Activated CD8-positive, alpha-beta T cell treated with anti-CD3 and anti-CD28 coated beads, Interleukin-2, amount 10 ng/mL, durations not matched to agents 7 days and 5 days (primary cell): ENCODE data around the gene FBXW12. TPM values are rescaled to one million over a fixed set of nuclear protein-coding genes. Genes with fewer than 3 reads are reported as not detected.

Experiments used
- ATAC-seq: fragments of 150-1000 bp; cut with Tn5 transposase; one replicate; pipeline ENCODE4 v1.10.0; 2021; ENCODE audit warnings: moderate library complexity
- CTCF ChIA-PET: fragments of 350-600 bp; sonication (Branson Sonifier 250); formaldehyde crosslinking; loops from one replicate; lab custom pipeline; 2021; ENCODE audit warnings: antibody characterized with exemption; lab: Charles Lee
- POLR2A ChIA-PET: fragments of 350-600 bp; sonication (Branson Sonifier 250); formaldehyde crosslinking; loops from one replicate; lab custom pipeline; 2021; ENCODE audit warnings: antibody characterized with exemption; lab: Charles Lee
- DNase-seq: peaks from one replicate; pipeline ENCODE4 v3.0.0-alpha.2; 2020
- H3K27ac Mint-ChIP-seq: one replicate; pipeline ENCODE4 v1.8.0; 2021; ENCODE audit warnings: mild to moderate bottlenecking, mixed read lengths
- H3K27me3 Mint-ChIP-seq: one replicate; pipeline ENCODE4 v1.8.0; 2021; ENCODE audit warnings: low read depth, mixed read lengths
- H3K36me3 Mint-ChIP-seq: one replicate; pipeline ENCODE4 v1.8.0; 2021; ENCODE audit warnings: low read depth, mixed read lengths
- H3K4me1 Mint-ChIP-seq: one replicate; pipeline ENCODE4 v1.8.0; 2021; ENCODE audit warnings: low read depth, mixed read lengths
- H3K4me3 Mint-ChIP-seq: one replicate; pipeline ENCODE4 v1.8.0; 2021; ENCODE audit warnings: mild to moderate bottlenecking, mixed read lengths
- H3K9me3 Mint-ChIP-seq: one replicate; pipeline ENCODE4 v1.8.0; 2022; ENCODE audit warnings: mixed read lengths; ENCODE audit not compliant: insufficient read depth
- total RNA-seq, 2 experiments: library from RNA; stranded (reverse); gene quantifications; one replicate each; pipeline ENCODE4 v1.2.3, GENCODE V29; 2021

FBXW12 gene
- total RNA-seq, 2 experiments from 2014 or later = not detected

DNA sequence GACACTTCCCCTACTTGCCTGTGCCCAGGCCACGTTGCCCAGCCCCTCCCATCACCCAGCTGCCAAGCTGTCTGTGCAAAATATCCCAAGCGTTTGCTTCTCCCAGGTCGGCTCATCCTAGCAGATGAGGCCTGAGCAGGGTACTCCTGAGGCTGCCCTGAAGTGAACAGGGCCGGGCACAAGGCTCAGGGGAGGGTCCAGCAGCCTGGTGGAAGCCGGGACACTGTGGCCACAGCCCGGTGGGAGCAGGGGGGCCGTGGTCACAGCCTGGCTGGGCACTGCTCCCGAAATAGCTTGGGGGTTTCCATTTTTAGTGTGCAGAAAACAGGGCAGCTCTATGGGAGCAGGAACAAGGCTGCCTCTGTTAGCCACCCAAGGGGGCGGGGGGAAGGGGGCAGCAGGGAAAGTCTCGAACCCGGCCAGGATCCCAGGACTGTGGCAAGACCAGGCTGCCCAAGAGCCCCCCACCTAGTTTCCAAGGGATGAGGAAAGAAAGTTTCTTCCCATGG lies 54.4 kb downstream of the FBXW12 start:
- H3K4me3 Mint-ChIP-seq = no peak overlapping the region
- peaks cover 2% of the 10 kb centered on the region for H3K36me3 Mint-ChIP-seq
- no peak overlapping the region for H3K27ac Mint-ChIP-seq
- CTCF ChIA-PET = interaction anchor here (1.6 to 6.0 kb wide), 2 partner anchors 10 to 26 kb away, joined by 6 to 59 read pairs; no protein-coding TSS in a partner anchor
- no peak for ATAC-seq
- POLR2A ChIA-PET = interaction anchor here (1.3 kb wide), 1 partner anchor 13 kb away, joined by 3 read pairs; the partner anchor contains the start of gene CCDC51
- no peaks in the 10 kb centered on the region for H3K9me3 Mint-ChIP-seq
- H3K27me3 Mint-ChIP-seq = peaks cover 18% of the 10 kb centered on the region
- peaks cover 17% of the 10 kb centered on the region for H3K4me1 Mint-ChIP-seq
- no peak for DNase-seq

DNA sequence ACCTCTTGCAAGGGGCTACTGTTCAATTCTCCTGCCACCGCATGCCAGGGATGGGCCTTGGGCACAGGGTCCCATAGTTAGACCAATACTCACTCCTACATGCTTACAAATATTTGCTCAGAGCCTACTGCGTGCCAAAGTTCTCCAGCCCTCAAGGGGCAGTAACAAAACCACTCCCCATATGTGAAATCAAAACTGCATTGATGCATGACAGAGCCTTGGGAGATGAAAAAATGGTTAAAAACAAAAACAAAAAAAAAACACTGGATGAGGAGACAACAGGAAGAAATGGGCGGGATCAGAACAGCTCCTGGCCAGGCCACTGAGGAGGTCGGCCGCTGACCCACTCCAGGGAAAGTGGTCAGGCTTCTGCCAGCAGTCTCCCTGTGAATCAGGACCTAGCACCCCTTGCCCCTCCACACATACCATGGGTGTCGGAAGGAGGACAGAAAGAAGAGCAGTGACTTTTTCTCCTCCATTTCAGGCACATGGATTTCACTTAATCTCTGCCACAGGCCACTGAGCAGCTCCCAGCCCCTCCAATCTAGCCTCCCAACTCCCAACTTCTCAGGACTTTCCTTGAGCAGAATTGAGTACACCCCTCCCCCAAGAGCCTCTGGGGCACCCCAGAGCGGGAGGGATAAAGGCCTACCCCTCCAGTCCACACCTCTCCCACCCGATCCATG lies 55.1 kb downstream of the FBXW12 start:
- H3K36me3 Mint-ChIP-seq = peaks cover 7% of the 10 kb centered on the region
- H3K27ac Mint-ChIP-seq = peak overlapping the region; percentile 6
- peaks cover 13% of the 10 kb centered on the region for H3K4me1 Mint-ChIP-seq
- H3K9me3 Mint-ChIP-seq = no peaks in the 10 kb centered on the region
- no peak for ATAC-seq
- H3K27me3 Mint-ChIP-seq = peaks cover 18% of the 10 kb centered on the region
- CTCF ChIA-PET = interaction anchor here (1.6 to 6.0 kb wide), 2 partner anchors 9 to 27 kb away, joined by 6 to 59 read pairs; no protein-coding TSS in a partner anchor
- POLR2A ChIA-PET = interaction anchor here (1.3 kb wide), 1 partner anchor 12 kb away, joined by 3 read pairs; the partner anchor contains the start of gene CCDC51
- no peak for DNase-seq
- H3K4me3 Mint-ChIP-seq = no peak overlapping the region

DNA sequence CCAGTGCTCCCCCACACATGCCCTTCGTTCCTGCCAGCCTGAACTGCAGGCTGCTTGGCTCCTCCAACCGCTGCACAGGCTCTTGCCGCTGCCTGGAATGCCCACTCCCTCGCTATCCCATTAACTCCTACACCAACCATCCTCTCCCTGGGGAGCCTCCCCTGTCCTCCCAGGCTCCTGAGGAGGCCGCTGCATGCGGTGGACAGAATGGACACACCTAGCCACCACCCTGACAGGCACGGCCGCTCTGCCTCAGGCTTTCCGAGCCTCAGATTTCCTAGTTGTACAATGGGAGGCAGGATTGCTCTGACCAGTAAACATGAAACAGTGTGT lies 55.6 kb downstream of the FBXW12 start:
- ATAC-seq (no peak), DNase-seq (no peak)
- Mint-ChIP-seq H3K9me3 (no peaks in the 10 kb centered on the region), H3K36me3 (peaks cover 7% of the 10 kb centered on the region), H3K4me3 (no peak overlapping the region), H3K4me1 (peaks cover 13% of the 10 kb centered on the region), H3K27ac (no peak overlapping the region), H3K27me3 (peaks cover 18% of the 10 kb centered on the region)
- CTCF ChIA-PET = interaction anchor here (6.0 kb wide), 1 partner anchor 9 kb away, joined by 59 read pairs; no protein-coding TSS in a partner anchor
- POLR2A ChIA-PET = interaction anchor here (1.3 kb wide), 1 partner anchor 12 kb away, joined by 3 read pairs; the partner anchor contains the start of gene CCDC51

DNA sequence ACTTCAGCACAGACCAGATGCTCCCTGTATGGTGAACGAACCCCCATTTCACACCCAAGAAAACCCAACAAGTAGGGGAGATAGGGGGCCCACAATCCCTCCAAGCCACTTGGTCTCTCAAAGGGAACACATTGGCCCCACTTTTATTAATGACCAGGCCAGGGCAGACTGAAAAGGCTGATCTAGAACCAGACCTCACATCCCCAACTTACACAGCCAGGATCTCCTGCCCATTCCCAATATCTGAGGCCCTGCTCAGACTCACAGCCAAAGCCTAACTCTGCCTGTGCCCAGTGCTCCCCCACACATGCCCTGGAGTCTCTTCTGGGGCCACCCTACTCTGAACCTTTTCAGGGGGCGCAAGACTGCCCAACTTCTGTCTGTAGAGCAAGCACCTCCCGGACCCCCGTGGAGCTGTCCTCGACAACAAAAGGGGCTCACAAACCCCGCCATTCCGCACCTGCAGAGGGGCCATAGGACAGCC lies 56.1 kb downstream of the FBXW12 start:
- peaks cover 7% of the 10 kb centered on the region for H3K36me3 Mint-ChIP-seq
- DNase-seq = no peak
- no peak for ATAC-seq
- no peak overlapping the region for H3K27ac Mint-ChIP-seq
- H3K27me3 Mint-ChIP-seq = peaks cover 18% of the 10 kb centered on the region
- H3K4me1 Mint-ChIP-seq = peaks cover 13% of the 10 kb centered on the region
- H3K4me3 Mint-ChIP-seq = peak overlapping the region; percentile 7
- ChIA-PET CTCF (interaction anchor here (6.0 kb wide), 1 partner anchor 8 kb away, joined by 59 read pairs; no protein-coding TSS in a partner anchor), POLR2A (interaction anchor here (1.0 to 1.3 kb wide), 2 partner anchors 11 to 16 kb away, joined by 3 read pairs; partner anchors contain the start of gene CCDC51)
- no peaks in the 10 kb centered on the region for H3K9me3 Mint-ChIP-seq

DNA sequence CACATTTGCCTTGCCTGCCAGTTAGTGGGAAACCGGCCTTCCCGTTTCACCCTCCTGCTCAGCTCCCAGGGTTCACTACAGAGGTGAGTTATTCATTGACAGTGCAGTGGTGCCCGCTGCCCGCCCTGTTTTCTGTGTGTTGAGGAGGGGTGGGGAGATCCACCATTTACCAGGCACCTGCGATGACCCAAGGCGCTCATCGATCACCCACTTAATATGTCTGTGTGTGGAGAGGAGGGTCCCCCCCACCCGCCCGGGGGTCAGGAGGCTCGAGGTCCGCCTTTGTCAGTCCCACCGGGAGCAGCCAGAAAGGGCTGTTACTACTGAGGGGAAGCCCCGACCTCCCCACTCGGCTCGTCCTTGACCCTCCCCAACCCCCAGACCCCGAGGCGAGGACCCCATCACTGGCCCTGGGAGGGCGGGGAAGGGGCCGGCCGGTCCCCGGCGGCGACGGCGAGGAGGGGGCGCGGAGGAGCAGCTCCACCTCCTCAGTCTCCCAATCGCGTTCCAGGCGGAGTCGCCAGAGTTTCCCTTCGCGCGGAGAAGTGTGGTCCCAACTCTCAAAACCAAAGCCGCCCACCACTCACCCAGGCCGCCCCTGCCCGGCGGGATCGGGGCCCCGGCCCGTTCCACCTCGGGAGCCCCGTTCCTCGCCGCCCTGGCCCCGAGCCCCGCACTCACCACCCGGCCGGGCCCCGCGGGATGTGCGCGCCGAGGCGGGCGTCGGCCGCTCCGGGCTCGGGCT lies 56.7 kb downstream of the FBXW12 start:
- H3K27ac Mint-ChIP-seq = no peak overlapping the region
- H3K4me3 Mint-ChIP-seq = peak overlapping the region; percentile 7
- peaks cover 7% of the 10 kb centered on the region for H3K36me3 Mint-ChIP-seq
- CTCF ChIA-PET = no interaction called here
- peaks cover 18% of the 10 kb centered on the region for H3K27me3 Mint-ChIP-seq
- no peak for DNase-seq
- H3K4me1 Mint-ChIP-seq = peaks cover 13% of the 10 kb centered on the region
- ATAC-seq = peak; percentile 57
- POLR2A ChIA-PET = interaction anchor here (1.0 kb wide), 1 partner anchor 16 kb away, joined by 3 read pairs; no protein-coding TSS in a partner anchor
- no peaks in the 10 kb centered on the region for H3K9me3 Mint-ChIP-seq

DNA sequence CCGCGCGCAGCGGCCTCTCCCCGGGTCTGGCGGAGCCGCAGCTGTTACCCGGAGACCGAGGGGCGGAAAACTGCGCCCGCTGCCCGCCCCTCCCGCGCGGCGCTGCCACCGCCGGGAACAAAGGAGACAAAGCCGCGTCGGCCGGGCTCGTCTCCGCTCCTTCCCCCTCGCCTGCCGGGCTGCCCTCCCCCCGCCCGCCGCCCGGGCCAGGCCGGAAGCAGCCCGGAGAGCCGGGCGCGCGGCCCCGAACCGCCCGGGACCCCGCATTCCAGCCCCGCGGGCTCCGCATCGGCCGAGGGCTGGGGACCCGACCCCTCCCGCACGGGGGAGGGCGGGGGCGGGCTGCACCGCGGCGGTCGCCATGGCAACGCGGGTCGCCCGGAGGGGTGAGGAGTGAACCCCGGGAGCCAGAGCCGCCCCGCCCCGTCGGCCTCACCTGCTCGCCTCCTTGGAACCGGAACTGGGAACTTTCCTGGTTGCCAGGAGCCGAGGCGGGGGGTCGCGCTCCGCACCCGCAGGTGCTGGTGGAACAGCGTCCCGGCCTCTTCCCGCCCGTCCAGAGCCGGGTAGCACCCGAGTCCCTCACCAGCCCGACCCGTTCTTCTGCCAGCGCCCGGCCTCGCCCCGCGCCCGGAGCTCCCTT lies 57.4 kb downstream of the FBXW12 start:
- ATAC-seq (peak; percentile 74), DNase-seq (peak; percentile 53)
- Mint-ChIP-seq H3K4me1 (peaks cover 17% of the 10 kb centered on the region), H3K27ac (no peak overlapping the region), H3K27me3 (peaks cover 18% of the 10 kb centered on the region), H3K36me3 (peaks cover 11% of the 10 kb centered on the region), H3K4me3 (peak overlapping the region; percentile 71), H3K9me3 (no peaks in the 10 kb centered on the region)
- ChIA-PET POLR2A (interaction anchor here (0.6 kb wide), 1 partner anchor 10 kb away, joined by 3 read pairs; the partner anchor contains the start of genes CCDC51 and TMA7), CTCF (interaction anchor here (1.6 to 8.4 kb wide), 3 partner anchors 11 to 120 kb away, joined by 4 to 342 read pairs (median 10); partner anchors contain the start of genes CCDC51 and TMA7)

DNA sequence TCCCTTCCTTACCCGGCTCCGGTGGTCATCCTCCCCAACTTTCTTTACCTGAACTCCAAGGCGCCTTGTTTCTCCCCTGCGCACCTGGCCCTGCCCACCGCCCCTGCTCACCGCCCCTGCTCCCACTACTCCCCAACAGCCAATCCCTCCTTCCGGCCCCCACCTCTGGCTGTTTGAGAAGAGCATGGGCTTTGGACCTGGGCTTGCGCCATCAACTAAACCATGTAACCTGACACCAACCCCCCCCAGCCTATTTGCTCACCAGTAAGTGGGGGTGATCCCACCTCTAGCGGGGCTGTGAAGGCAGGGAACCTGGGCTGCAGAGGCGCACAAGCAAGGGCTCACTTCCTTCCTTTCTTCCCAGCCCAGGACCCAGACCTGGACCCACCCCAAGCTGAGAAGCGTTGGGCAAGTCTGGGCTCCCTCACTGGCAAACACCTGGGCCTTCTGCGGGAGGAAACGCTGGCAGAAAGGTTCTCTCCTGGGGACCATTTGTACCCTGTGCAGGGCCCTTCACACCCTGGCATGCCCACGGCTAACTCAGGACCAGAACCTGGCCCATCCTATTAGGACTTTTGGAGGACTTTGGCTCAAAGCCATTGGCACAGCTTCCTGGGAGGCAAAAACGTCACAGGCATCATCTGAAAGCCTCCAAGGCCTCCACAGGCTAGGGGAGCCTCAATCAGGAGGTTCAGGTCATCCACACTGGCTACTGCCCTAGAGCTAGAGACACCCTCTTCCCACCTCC lies 58.1 kb downstream of the FBXW12 start, which contains the start of gene PLXNB1:
Gene PLXNB1, minus strand, starts transcription at position 127 of the 748 bp plus-strand sequence. CDS start 5,475 bp downstream, outside the sequence.
- H3K36me3 Mint-ChIP-seq = peaks cover 11% of the 10 kb centered on the region
- H3K4me3 Mint-ChIP-seq = peak within 1 kb of the TSS; percentile 71
- peaks cover 24% of the 10 kb centered on the region for H3K4me1 Mint-ChIP-seq
- CTCF ChIA-PET = interaction anchor here (1.6 to 8.4 kb wide), 3 partner anchors 10 to 119 kb away, joined by 4 to 342 read pairs (median 10); partner anchors contain the start of genes CCDC51 and TMA7
- POLR2A ChIA-PET = interaction anchor here (0.6 to 1.1 kb wide), 3 partner anchors 9 to 21 kb away, joined by 3 read pairs; partner anchors contain the start of genes CCDC51 and TMA7
- H3K27ac Mint-ChIP-seq = peak within 1 kb of the TSS; percentile 61
- no peaks in the 10 kb centered on the region for H3K9me3 Mint-ChIP-seq
- peaks cover 18% of the 10 kb centered on the region for H3K27me3 Mint-ChIP-seq
- DNase-seq (no peak), ATAC-seq (peak; percentile 8)

DNA sequence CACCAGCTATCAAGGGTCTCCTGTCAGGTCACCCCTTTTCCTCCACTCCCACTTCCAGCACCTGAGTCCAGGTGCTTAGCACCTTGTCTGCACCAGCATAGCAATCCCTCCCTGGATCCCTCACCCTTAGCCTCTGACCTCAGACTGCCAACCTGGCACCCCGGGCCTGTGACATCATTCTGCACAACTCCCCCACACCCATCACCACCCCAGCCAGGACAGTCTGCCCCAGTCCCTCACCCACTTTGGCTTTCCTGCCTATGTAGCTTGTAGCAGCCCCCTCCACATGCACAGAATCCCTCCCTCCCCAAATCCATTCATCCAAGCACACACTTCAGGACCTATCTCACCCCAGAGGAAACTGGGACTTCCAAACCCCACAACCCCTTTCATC lies 58.7 kb downstream of the FBXW12 start:
- no peak for DNase-seq
- ChIA-PET CTCF (interaction anchor here (1.6 to 8.4 kb wide), 3 partner anchors 10 to 118 kb away, joined by 4 to 342 read pairs (median 10); partner anchors contain the start of genes CCDC51 and TMA7), POLR2A (interaction anchor here (0.7 to 1.1 kb wide), 2 partner anchors 9 to 21 kb away, joined by 3 read pairs; partner anchors contain the start of gene CCDC51)
- no peaks in the 10 kb centered on the region for H3K9me3 Mint-ChIP-seq
- H3K4me1 Mint-ChIP-seq = peaks cover 27% of the 10 kb centered on the region
- H3K36me3 Mint-ChIP-seq = peaks cover 11% of the 10 kb centered on the region
- H3K4me3 Mint-ChIP-seq = peak overlapping the region; percentile 9
- no peak for ATAC-seq
- no peak overlapping the region for H3K27ac Mint-ChIP-seq
- peaks cover 18% of the 10 kb centered on the region for H3K27me3 Mint-ChIP-seq

DNA sequence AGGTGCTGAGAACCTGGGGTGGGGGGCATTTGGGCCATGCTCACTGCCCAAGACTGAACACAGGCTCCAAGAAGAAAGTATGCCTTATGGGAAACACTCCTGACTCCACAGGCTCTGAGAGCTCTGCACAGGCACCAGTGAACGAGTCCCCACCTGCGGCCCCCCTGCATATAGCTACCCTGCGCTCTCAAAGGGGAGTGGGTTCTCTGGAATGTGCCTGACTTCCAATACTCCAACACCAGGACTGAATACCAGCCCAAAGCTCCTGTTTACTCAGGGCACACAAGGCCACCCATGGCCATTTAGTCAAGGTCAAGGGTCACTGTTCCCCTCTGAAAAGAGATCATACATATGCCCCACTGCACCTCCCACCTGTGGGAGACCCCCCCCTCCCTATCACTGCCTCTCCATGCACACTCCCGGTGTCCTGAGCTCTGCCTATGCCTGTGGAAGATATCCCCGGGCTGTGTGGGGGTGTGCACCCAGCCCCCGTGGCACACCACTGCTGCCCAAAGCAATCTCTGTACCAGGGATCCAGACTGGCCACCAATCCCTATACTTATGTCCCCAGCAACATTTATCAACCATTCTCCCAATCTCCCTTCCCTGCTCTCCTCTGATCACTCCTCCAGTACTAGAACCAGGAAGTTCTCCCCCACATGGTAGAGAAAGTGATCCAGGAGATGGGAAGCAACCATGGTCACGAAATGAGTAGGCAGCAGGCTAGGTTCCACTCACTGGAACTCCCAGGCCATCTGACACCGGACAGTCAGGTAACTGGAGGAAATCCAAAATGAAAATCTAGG lies 59.4 kb downstream of the FBXW12 start:
- DNase-seq = no peak
- no peak overlapping the region for H3K27ac Mint-ChIP-seq

More for the DNA sequence above, 59.4 kb downstream of the FBXW12 start:
- POLR2A ChIA-PET = interaction anchor here (1.1 kb wide), 1 partner anchor 8 kb away, joined by 3 read pairs; the partner anchor contains the start of gene CCDC51
- Mint-ChIP-seq H3K27me3 (peaks cover 18% of the 10 kb centered on the region), H3K4me3 (peak overlapping the region; percentile 9), H3K9me3 (no peaks in the 10 kb centered on the region), H3K36me3 (peaks cover 11% of the 10 kb centered on the region), H3K4me1 (peaks cover 27% of the 10 kb centered on the region)
- no peak for ATAC-seq
- CTCF ChIA-PET = interaction anchor here (1.5 to 8.4 kb wide), 3 partner anchors 9 to 127 kb away, joined by 4 to 342 read pairs (median 10); partner anchors contain the start of genes CCDC51 and TMA7
